Activated CD4-positive, alpha-beta T cell treated with anti-CD3 and anti-CD28 coated beads for 24 hours (primary cell): ENCODE results near the gene KCND1.
"Not testable (repeated sequence)": the region's sequence is repeated elsewhere in the genome, so short reads cannot be mapped to it uniquely, and the experiment has no call there.

Experiments used
- DNase-seq, 2 donors: peaks; one replicate each; pipeline ENCODE4 v3.0.0-alpha.2; 2020; ENCODE audit warnings: low read depth in 2 of 2

KCND1 gene

DNA sequence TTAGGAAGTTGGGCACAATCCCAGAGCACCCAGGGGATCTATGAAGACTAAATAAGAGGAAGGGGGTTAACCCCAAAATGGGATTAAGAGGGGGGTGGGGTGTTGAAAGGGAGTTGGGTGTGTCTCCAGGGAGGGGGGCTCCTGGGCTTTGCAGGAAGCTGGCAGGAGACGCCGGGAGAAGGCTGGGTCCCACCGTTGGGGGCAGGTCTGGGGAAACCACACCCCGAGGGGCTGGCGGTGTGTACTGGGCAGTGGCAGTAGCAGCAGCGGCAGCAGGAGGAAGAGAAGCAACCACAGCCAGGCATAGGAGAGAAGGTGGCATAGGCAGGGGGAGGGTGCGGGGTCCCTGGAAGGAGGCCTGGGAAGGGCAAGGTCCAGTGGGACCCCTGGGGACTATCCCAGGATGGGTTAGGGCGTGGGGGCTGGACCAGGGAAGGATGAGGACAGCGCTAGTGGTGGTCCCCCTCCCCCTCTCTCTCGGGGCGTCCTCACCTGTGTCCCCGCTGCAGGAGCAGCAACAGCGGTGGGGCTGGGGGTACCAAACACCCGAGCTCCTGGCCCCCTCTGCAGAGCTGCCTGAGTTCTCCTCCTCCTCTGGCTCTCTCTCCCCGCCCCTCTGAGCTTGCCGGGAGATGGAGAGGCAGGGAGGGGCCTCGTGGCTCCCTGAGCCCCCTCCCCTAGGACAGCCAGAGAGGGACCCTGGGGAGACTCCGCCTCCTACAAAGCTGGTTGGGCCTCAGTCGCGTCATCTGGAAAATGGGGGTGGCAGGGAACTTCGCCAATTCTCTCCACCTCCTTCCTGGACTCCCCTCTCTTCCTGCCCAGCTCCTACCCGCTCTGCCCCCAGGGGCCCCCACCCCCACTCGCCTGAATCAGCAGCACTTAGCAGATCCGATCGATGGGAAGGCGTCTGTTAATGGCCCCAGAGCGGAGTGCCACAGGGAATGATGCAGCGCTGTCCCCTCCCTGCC lies at the start of gene KCND1:
KCND1 (minus strand) TSS at position 596 of the 971 bp plus-strand sequence. CDS start 1,573 bp downstream, outside the sequence.
- DNase-seq, result peak in 1 of 2 donors; percentile 3

DNA sequence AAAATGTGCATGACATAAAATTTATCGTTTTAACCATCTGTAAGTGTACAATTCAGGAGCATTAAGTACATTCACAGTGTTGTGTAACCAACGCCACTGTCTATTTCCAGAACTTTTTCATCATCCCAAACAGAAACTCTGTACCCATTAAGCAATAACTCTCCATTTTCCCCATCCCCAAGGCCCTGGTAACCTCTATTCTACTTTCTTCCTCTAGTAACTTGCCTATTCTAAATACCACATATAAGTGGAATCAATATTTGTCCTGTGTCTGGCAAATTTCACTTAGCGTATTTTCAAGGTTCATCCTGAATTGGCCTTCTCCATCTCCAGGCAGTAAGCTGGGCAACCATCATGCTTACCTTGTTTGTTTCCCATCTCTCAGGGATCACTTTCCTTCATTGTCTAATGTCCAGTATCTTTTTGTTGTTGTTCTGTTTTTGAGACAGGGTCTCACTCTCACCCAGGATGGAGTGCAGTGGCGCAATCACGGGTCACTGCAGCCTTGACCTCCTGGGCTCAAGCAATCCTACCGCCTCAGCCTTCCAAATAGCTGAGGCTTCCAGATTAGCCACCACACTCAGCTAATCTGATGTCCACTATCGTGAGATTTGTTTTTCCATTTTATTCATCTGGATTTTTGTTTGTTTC lies 48.1 kb upstream of the KCND1 start:
- DNase-seq, result no peak

DNA sequence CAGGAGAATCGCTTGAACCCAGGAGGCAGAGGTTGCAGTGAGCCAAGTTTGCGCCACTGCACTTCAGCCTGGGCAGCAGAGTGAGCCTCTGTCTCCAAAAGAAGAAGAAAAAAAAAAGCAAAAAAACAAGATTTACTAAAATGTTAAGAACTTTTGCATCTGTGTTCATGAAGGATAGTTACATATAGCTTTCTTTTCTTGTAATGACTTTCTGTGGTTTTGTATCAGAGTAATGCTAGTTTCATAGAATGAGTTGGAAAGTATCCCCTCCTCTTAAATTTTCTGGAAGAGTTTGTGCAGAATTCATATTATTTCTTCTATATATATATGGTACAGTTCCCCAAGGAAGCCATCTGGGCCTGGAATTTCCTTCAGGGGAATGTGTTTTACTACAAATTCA lies 47.4 kb upstream of the KCND1 start:
- DNase-seq, result no peak

DNA sequence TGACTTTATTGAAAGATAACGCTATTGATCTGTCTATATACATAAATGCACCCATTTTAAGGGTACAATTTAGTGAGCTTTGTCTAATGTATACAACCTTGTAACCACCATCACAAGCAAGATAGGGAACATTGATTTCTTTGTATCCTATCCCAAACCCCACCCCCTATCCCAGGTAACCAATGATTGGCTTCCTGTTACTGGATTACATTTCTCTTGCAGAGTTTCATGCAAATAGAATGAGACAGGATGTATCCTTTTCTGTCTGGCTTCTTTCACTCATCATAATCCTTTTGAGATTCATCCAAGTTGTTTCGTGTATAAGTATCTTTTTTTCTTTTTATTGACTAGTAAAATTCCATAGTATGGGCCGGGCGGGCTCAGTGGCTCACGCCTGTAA lies 32.1 kb upstream of the KCND1 start:
- DNase-seq, result no peak

DNA sequence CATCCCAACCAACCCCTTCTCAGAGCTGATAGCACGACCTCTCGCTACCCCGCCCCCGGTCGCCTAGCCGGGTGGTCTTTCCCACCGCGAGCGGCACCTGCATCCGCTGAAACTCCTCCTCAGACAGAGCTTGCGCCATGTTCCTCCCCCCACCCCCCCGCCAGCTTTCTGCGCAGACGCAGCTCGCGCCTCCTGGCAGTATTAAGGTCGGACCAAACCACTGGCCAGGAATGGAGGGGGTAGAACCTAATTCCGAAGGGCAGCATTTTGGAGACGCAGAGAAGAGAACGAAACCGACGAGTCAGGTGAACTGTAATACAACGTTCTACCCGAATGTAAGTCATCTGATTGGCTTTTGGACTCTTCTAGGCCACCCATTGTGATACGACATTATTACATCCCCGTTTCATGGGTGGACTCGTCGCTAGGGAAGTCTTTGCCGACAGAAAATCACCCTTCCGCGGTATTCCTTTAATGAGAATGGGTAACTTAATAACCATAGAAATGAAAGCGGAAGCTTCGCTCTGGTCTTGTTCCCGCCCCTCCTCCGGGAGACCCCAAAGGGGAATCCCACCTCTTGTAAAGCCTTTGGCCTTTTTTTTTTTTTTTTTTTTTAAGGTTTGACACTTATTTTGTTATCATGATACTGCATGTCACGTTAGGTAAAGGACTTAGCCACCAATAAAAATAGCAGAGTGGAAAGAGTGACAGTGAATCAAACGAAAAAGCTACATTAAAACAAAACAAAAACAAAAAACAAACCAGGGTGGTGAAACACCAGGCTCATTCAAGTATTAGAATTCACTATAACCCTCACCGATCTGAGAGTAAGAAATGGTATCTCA lies 30.7 kb upstream of the KCND1 start, which contains the start of gene GRIPAP1:
GRIPAP1 (minus strand) TSS at position 174 of the 845 bp plus-strand sequence; CDS start at position 139, 35 bp downstream.
- peak; percentile 48 to 54 for DNase-seq

DNA sequence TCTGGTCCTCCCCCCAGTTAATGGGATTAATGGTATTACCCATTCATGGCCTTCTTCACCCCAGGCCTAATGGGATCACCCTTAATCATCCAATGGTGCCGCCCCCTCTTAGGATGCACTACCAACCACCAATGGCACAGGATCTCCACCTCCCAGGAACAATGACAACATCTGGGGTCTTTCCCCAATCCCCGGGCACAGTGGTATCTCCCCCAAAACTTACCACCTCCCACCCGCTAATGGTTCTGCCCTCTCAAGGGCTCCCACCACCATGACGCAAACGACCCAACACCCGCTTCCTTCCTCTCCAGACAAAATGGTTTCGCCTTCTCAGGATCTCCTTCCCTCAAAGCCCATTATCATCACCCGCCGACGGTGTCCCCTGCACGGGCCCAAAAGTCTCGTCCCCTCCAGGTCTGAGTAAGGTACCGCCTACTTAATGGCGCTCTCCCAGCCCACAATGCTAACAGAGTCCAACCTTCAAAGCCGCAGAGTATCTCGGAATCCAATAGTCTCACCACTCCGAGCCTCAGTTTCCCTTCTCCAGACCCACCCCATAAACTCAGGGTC lies 30.0 kb upstream of the KCND1 start:
- peak; percentile 2 to 7 for DNase-seq

DNA sequence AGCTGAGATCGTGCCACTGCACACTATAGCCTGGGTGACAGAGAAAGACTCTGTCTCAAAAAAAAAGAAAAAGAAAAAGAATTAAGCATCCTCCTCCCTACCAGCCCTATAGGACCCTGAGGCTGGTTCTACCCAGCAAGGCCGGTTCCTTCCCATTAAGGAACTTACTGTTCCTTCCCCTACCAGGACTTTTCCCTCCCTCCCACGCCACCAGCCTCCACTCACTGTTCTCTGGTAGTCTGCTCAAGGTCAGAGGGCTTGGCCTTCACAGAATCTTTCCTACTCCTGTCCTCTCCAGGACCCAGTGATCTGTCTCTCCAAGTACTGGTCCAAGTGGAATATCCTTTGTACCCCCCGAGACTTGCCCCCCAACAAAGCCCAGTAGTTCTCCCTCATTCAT lies 29.0 kb upstream of the KCND1 start:
- DNase-seq, result no peak

DNA sequence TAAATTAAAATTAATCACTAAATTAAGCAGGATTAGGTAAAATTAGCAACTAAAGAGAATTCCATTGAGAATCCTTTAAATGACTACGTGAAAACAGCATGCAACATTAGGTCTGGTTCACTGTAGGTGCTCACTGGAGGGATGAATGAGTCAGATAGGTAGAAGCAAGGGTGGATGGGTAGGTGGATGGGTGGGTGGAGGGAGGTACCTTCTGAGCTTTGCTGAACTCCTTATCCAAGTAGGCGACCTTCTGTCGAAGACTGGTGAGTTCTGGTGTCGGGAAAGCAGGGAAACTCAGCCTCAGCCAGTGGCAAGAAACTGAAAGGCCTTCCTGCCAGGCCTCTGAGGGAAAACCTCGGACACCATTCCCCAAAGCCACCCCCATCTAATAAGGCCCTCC lies 27.4 kb upstream of the KCND1 start:
- no peak for DNase-seq

DNA sequence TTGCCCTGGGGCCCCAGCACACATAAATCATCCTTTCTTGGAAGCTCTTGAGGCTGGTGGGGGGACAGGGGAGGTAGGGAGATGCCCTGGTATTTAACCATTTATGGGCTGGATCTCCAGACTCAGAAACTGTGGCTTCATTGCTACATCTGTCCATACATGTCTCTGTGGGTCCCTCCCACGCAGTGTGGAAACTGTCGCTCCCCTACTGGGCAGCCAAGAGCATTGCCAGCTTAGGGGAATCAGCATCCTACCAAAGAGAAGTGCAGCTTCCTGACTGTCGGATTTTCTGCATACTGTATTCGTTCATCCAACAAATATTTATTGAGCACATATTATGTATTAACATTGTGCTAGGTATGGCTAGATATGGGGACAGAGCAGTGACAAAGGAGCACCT lies 26.7 kb upstream of the KCND1 start:
- DNase-seq, result no peak

DNA sequence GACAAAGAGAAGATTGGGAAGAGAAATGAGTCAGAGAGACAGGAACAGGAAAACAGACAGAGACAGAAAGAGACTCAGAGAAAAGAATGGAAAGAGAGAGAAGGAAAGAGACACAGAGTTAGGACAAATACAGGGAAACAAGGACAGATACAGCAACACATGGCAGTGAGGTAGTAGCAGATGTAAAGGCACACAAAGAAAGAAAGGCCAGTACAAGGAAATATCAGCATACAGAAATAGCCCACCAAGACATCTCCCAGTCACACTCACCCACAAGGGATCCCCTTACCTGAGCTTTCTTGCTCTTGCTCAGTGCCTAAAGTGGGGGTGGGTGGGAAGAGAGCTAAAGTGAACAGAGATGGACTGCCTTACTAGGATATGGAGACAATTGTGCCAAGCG lies 26.2 kb upstream of the KCND1 start:
- no peak for DNase-seq

DNA sequence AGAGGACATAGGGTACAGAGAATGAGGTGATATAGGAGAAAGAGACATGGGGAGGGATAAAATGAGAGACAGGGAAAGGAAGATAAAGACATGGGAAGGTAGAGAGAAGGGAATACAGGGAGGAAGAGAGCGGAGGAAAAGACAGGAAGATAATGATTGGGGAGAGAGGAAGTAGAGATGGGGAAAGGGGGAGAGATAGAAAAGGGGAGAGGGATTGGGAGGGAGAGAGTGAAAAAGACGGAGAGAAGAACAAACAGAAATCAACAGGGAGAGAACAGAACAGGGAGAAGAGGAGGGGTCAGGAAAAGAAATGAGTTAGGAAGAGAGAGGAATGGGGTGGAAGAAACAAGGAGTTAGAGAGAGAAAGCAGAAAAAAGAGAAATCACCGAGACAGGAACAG lies 25.8 kb upstream of the KCND1 start:
- DNase-seq, result no peak

DNA sequence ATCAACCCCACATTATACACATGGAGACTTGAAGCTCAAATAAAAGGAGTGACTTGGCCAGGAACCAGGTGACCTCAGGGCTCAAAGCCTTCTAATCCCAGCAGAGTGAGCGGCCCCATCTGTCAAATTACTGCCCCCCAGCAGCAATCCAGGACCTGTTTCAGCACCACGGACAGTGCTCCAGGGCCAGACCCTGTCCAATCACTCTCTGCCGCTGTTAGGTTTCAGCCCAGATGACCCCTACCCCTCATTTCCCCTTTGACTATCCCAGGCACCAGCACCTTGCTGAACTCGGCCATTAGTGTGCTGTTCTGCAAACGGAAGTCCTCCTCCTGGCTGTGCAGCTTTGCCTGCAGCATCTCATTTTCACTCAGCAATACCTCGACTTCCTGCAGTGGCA lies 25.3 kb upstream of the KCND1 start:
- DNase-seq, result no peak

DNA sequence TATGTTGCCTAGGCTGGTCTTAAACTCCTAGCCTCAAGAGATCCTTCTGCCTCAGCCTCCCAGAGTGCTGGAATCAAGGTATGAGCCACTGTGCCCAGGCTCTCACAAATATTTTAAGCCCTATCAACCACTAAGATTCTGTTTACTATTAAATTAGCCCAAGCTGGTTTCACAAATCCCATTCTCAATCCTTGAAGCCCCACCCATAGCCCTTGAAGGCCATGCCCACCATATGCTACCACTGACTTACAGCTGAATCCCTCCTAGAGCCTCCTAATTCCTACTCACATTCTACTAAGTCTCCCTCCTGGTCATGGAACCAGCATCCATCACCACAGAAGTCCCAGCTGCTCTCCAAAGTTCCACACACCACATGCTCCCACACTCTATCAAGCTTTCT lies 20.7 kb upstream of the KCND1 start:
- no peak for DNase-seq

DNA sequence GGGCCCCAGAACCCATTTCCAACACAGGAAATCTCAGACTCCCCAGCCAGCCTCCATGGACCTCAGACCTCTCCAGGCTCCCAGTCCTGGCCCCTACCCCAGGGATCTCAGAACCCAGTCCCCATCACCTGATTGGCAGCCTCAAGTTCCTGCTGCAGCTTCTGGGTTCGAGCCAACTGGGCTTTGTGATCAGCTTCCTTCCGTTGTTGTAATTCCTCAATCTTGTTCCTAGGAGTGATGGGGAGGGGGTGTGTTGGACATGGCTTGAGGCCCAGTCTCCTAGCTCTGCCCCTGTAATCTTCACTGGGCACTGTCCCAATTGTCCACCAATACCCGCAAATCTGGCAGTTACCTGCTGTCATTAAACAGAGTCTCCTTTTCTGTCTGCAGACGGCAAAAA lies 17.8 kb upstream of the KCND1 start:
- no peak for DNase-seq

DNA sequence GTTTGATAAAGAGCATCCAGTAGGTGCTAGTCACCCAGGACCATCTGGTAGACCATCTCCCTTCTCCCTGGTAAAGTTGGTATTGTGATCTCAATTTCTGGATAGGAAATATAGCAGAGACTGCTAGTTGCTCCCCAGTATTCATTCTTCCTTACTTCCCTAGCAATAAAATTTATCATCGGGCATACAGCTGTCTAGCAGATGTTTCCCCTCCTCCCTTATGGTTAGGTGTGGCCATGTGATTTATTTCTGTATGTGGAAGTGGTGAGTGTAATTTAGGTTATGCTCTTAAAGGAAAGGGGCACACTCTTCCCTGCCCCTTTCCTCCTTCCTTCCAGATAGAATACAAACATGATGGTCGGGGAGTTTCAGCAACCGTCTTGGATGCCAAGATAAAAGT lies 12.3 kb upstream of the KCND1 start:
- DNase-seq, result no peak

DNA sequence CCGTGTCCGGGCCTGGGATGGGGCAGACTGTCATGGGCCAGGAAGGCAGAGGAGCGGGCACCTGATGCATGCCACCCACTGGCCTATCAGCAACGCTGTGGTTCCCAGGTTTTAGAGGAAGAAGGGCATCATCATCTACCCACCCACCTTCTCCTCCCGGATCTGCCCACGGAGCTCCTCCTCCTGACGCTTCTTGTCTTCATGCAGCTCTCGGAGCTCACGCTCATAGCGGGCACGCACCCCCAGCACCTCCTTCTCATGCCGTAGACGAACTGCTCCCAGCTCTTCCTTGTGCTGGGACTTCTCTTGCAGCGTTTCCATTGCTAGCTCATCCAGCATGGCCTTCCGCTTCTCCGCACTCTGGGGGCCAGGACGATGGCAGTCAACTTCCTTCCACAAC lies 11.4 kb upstream of the KCND1 start:
- no peak for DNase-seq

DNA sequence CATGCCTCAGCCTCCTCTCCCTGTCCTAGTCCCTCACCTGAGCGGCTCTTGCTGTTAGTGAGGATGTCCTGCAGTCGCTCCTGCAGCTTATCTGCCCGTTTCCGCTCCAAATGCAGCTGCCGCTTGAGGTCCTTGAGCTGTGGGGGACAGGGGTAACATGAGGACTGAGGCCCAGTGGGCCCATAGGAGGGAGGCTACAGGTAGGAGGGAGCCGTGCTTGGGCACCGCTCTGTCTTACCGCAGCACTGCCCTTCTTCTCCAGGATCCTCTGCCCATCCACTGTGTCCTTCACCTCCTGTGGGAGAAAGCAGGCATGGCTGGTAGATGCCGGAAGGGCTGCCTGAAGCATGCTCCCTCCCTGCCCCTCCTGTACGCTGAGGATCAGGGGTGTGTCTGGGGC lies 9.5 kb upstream of the KCND1 start:
- no peak for DNase-seq

DNA sequence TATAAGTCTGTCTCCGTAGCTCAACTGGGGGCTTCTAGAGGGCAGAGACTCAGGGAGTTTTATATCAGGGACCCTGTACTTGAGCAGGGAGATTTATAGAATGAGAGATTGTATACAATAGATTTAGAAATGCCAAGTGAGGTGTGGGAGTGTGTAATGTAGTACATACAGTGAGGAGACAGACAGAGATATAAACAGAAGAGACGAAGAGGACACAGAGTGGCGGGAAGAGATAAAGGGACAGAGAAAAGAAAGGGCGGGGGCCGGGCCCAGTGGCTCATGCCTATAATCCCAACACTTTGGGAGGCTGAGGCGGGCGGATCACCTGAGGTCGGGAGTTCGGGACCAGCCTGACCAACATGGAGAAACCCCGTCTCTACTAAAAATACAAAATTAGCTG lies 8.7 kb upstream of the KCND1 start:
- not testable (repeated sequence) for DNase-seq

DNA sequence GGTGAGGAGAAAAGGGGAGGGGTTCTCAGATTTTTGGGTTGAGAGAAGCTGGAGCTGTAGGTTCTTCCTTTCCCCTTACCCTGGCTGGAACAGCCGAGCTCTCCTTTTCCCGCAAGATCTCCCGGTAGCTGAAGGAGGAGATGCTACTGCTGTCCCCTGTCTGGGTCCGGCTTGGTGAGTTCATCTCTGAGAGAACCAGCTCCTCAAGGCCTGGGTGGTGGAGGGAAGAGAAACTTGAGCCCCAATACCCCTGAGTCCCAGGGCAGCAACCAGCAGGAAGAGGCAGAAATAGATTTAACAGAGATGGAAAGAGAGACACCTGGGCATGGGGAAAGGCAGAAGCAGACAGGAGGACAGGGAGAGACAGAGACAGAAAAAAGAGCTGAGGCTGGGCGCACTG lies 6.6 kb upstream of the KCND1 start:
- no peak for DNase-seq

DNA sequence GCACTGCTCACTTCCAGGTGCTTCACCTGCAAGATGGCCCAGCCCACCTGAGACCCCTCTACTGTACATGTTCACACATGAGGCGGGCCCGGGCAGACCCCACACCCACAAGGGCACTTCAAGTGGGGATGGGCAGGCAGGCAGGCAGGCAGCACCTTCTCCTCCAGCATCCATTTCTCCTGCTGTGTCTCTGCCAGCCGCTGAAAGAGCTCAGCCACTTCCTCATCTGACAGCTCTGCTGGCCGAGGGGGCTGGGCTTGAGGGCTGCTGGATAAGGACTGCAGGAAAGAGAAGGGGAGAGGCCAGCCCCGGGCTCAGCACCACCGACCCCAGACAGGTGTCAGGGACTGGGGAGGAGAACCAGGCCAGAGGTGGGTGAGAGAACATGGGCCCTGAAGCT lies 4.4 kb upstream of the KCND1 start:
- DNase-seq, result no peak

DNA sequence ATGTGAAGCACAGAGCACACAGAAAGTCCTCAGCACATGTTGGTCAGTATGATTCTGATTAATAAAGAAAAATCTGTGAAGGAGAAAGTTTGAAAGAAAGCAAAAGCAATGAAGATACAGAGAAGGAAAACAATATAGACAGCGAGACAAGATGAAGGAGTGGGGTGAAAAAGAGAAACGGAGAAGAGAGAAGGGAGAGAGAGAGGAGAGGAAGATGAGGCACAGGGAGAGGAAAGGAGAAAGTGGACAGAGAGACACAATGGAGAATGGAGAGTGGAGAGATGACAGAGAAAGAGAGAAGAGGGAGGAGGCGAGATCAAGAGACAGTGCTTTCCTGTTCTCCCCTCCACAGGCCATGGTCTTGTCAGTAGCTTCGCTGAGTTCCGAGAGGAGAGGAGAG lies 3.9 kb upstream of the KCND1 start:
- no peak for DNase-seq

DNA sequence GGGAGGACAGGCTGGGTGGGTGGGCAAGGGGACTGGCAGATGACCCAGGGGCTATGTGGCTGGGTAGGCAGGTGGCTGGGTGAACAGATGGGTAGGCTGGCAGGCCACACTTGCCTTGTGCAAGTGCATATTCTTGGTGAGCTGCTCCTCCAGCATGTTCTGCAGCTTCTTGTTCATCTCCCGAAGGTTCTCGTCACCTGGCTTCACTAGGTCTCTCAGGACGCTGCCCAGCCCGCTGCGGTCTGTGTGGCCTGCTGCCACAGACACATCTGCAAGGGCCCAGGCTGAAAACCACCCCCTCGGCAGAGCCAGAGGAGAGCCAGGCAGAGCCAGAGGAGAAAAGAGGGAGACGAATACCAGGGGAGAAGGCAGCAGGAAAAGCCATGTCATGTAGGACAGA lies 3.4 kb upstream of the KCND1 start:
- no peak for DNase-seq
